ENCODE measurements around the gene NFIC. TPM values are rescaled to one million over a fixed set of nuclear protein-coding genes. Genes with fewer than 3 reads are reported as not detected.

Gene NFIC
- total and polyA plus RNA-seq, 2 of the 4 experiments (the other 2 are of a cell fraction): 21.9 to 32.1 TPM

DNA sequence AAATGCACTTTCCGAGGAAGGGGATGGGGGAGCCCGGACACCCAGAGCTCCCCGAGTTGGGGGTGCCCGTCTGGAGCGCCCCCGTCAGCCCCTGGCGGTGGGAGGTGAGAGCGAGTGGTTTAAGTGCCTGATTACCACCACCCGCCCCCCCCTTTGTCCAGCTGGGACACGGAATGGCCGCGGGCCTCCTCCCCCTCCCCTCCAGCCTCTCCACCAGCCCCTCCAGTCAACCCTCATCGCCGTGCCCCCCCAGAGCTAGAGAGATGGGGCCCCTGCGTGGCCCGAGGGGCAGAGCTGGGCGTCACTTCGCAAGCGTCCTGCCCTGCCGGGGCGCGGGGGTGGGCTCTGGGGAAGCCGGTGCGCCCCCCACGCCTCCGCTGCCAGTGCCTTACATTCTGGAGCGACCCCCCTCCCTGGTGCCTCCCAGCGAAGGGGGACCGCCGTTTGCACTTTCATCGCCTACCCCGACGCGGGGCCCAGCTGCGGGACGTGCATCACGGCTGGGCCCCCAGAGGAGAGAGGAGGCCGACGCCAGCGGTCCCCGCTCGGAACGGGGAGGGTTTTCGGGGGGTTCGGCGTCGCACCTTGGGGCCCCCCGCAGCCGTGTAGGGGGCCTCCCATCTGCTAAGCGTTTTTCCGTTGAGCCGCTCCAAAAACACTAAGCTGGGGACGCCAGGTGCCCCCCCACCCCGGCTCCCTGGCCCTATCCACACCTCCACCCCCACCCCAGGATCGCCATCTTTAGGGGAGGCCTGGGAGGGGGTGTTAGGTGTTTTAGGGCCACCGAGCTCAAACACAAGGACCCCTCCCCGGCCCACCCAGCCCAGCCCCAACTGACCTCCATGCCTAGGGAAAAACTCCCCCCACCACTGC lies 97.6 kb downstream of the NFIC start:
- H3K4ac ChIP-seq (ENCODE audit: low read depth, low read length): no peak overlapping the region
- no peak overlapping the region for H3K14ac ChIP-seq (replicated peaks; ENCODE audit: low read depth, low read length)
- POLR2A ChIA-PET (ENCODE audit: unreplicated experiment): no interaction called here
- H2AK5ac ChIP-seq (ENCODE audit: low read depth, low read length): no peak overlapping the region
- 73% methylated on average over 10 of the region's 57 CpGs; no CpG with 5 or more reads in 1 of the 2 experiments for WGBS, 2 experiments (ENCODE audit: extremely low coverage in 2 of 2, insufficient read length in 1 of 2)
- no peak for DNase-seq
- CTCF ChIA-PET: no interaction called here
- H2AK9ac ChIP-seq (replicated peaks; ENCODE audit: low read depth, low read length, poor library complexity): no peak overlapping the region
- TF ChIP-seq POLR2A (IDR thresholded peaks at IDR 0.05; ENCODE audit: low read depth, low read length) (no peak), USF2 (IDR thresholded peaks at IDR 0.05; ENCODE audit: low read depth, low read length) (no peak), RFX5 (IDR thresholded peaks at IDR 0.05; ENCODE audit: low read depth, low read length) (no peak), ELK1 (IDR thresholded peaks at IDR 0.05; ENCODE audit: borderline replicate concordance, low read depth, low read length) (no peak), MAFK (IDR thresholded peaks at IDR 0.05; ENCODE audit: low read depth, low read length) (no peak), FOS (IDR thresholded peaks at IDR 0.05; ENCODE audit: low read depth, low read length) (no peak), RCOR1 (IDR thresholded peaks at IDR 0.05; ENCODE audit: insufficient replicate concordance, low read length) (no peak), MXI1 (IDR thresholded peaks at IDR 0.05; ENCODE audit: borderline replicate concordance, low read depth, low read length) (no peak), CEBPB (IDR thresholded peaks at IDR 0.05; ENCODE audit: low read depth, low read length) (no peak), MAZ (IDR thresholded peaks at IDR 0.05; ENCODE audit: borderline replicate concordance, low read depth, low read length) (no peak), RAD21 (IDR thresholded peaks at IDR 0.05; ENCODE audit: low read length) (no peak)
- no peak overlapping the region for H2BK5ac ChIP-seq (ENCODE audit: low read depth, low read length, poor library complexity, severe bottlenecking)
- H2BK120ac ChIP-seq (ENCODE audit: low read depth, low read length): no peak overlapping the region
- H3K18ac ChIP-seq (ENCODE audit: low read depth, low read length): no peak overlapping the region
- no peak overlapping the region for H2AFZ ChIP-seq (replicated peaks; ENCODE audit: low read length, poor library complexity)
- H2BK20ac ChIP-seq (ENCODE audit: low read depth, low read length): no peak overlapping the region
- no peak overlapping the region for H2BK15ac ChIP-seq (ENCODE audit: low read depth, low read length)
- H4K5ac ChIP-seq (ENCODE audit: low read depth, low read length): no peak overlapping the region
- BruUV-seq (replicated peaks): no TSS peak
- no peak overlapping the region for H3K23ac ChIP-seq (ENCODE audit: low read depth, low read length)
- H3K4me3 ChIP-seq (ENCODE audit: insufficient read depth, low read depth, low read length): no peak overlapping the region
- ATAC-seq (ENCODE audit: low read depth): no peak
- H4K20me1 ChIP-seq (ENCODE audit: insufficient read depth, low read length): peaks cover 25% of the 10 kb centered on the region
- H3K27me3 ChIP-seq (ENCODE audit: control insufficient read depth, insufficient read depth, low read length): no peaks in the 10 kb centered on the region
- H3K9me1 ChIP-seq (ENCODE audit: insufficient read depth, low read length): peaks cover 6% of the 10 kb centered on the region; the same call in 1 of the 2 replicates
- no peak overlapping the region for H3K9ac ChIP-seq (ENCODE audit: low read depth, low read length)
- H3K79me1 ChIP-seq (ENCODE audit: low read depth in 1 of 2, low read length in 2 of 2): peaks cover 15 to 56% of the 10 kb centered on the region in 2 experiments
- H4K91ac ChIP-seq (ENCODE audit: insufficient read depth, low read depth, low read length): no peak overlapping the region
- no peak overlapping the region for H3K56ac ChIP-seq (ENCODE audit: extremely low read depth, insufficient read depth, low read length)
- peaks cover 26% of the 10 kb centered on the region for H3K36me3 ChIP-seq (ENCODE audit: control insufficient read depth, insufficient read depth, low read length)
- peaks cover 10% of the 10 kb centered on the region for H3K4me1 ChIP-seq (ENCODE audit: control insufficient read depth, insufficient read depth, low read length)
- H3K27ac ChIP-seq (ENCODE audit: insufficient read depth, low read length): no peak overlapping the region
- intact Hi-C loops (cut with micrococcal nuclease) (no loop called here), in situ Hi-C loops (cut with MboI; ENCODE audit: low sequenced_read_pairs) (no loop called here), dilution Hi-C loops (cut with HindIII; ENCODE audit: low sequenced_read_pairs, unreplicated experiment) (no loop called here)
- no peaks in the 10 kb centered on the region for H3K9me3 ChIP-seq (ENCODE audit: control insufficient read depth, insufficient read depth, low read length)
- no peak overlapping the region for H3K4me2 ChIP-seq (ENCODE audit: low read depth, low read length)
- H4K8ac ChIP-seq (ENCODE audit: low read depth in 2 of 2, low read length in 2 of 2): no peak overlapping the region
